WTC11 (cell line): ENCODE results near the gene TRPC4AP. TPM values are rescaled to one million over a fixed set of nuclear protein-coding genes. Genes with fewer than 3 reads are reported as not detected.

ENCODE experiments used
- ATAC-seq: fragments of 200-7000 bp; cut with Tn5 transposase; 2 replicates; pipeline ENCODE4 v1.10.0; 2021; ENCODE audit warnings: mild to moderate bottlenecking, moderate library complexity
- CTCF ChIA-PET: fragments of 300-600 bp; sonication (Branson Sonifier 250); formaldehyde crosslinking; loops from one replicate; lab custom pipeline; 2021; ENCODE audit warnings: antibody characterized with exemption; lab: Charles Lee
- POLR2A ChIA-PET: fragments of 350-600 bp; sonication (Branson Sonifier 250); formaldehyde crosslinking; loops from one replicate; lab custom pipeline; 2021; ENCODE audit warnings: antibody characterized with exemption; lab: Charles Lee
- DNase-seq: peaks from one replicate; pipeline ENCODE4 v3.0.0; 2021; ENCODE audit warnings: low spot score
- H3K27ac Mint-ChIP-seq: 2 replicates; pipeline ENCODE4 v1.8.0; 2021; ENCODE audit warnings: mixed read lengths
- H3K27me3 Mint-ChIP-seq: 2 replicates; pipeline ENCODE4 v1.8.0; 2021; ENCODE audit warnings: low read depth, mild to moderate bottlenecking, moderate library complexity, mixed read lengths
- H3K36me3 Mint-ChIP-seq: 2 replicates; pipeline ENCODE4 v1.8.0; 2021; ENCODE audit warnings: mixed read lengths
- H3K4me1 Mint-ChIP-seq: 2 replicates; pipeline ENCODE4 v1.8.0; 2022; ENCODE audit warnings: mixed read lengths
- H3K4me3 Mint-ChIP-seq: 2 replicates; pipeline ENCODE4 v1.8.0; 2021; ENCODE audit warnings: mild to moderate bottlenecking, moderate library complexity, mixed read lengths
- H3K9me3 Mint-ChIP-seq: 2 replicates; pipeline ENCODE4 v1.8.0; 2021; ENCODE audit warnings: mixed read lengths
- ATF1 ChIP-seq: sonication (generic); formaldehyde crosslinking; IDR thresholded peaks from 2 replicates; pipeline ENCODE4 v1.8.1; 2023; ENCODE audit warnings: mild to moderate bottlenecking, moderate library complexity, missing genetic modification reagents
- CBFB ChIP-seq: sonication (generic); formaldehyde crosslinking; IDR thresholded peaks from 2 replicates; pipeline ENCODE4 v1.8.1; 2022; ENCODE audit warnings: mild to moderate bottlenecking, low read depth, missing genetic modification reagents
- ESRRA ChIP-seq: sonication (generic); formaldehyde crosslinking; IDR thresholded peaks from 2 replicates; pipeline ENCODE4 v1.8.1; 2022; ENCODE audit warnings: mild to moderate bottlenecking, missing genetic modification reagents, borderline replicate concordance
- ETV6 ChIP-seq: sonication (generic); formaldehyde crosslinking; IDR thresholded peaks from 2 replicates; pipeline ENCODE4 v1.8.1; 2022; ENCODE audit warnings: mild to moderate bottlenecking, missing genetic modification reagents
- GRHL2 ChIP-seq: fragments of 250-450 bp; sonication (Bioruptor Pico); IDR thresholded peaks from 2 replicates; pipeline ENCODE4 v1.8.0; 2022; ENCODE audit warnings: mild to moderate bottlenecking, moderate library complexity; ENCODE audit not compliant: insufficient replicate concordance, severe bottlenecking
- HMGA2 ChIP-seq: fragments of 250-450 bp; sonication (Bioruptor Pico); IDR thresholded peaks from 2 replicates; pipeline ENCODE4 v1.4.0; 2021; ENCODE audit warnings: mild to moderate bottlenecking, moderate library complexity
- NFYB ChIP-seq: sonication (generic); formaldehyde crosslinking; conservative IDR thresholded peaks from 2 replicates; pipeline ENCODE4 v1.8.0; 2022; ENCODE audit warnings: low read depth, missing genetic modification reagents
- PRRX2 ChIP-seq: fragments of 250-450 bp; sonication (Bioruptor Pico); IDR thresholded peaks from 2 replicates; pipeline ENCODE4 v1.8.0; 2021; ENCODE audit warnings: mild to moderate bottlenecking
- ZNF232 ChIP-seq: sonication (generic); formaldehyde crosslinking; IDR thresholded peaks from 2 replicates; pipeline ENCODE4 v1.8.0; 2022; ENCODE audit warnings: mild to moderate bottlenecking, missing genetic modification reagents
- ZNF671 ChIP-seq: fragments of 250-450 bp; sonication (Bioruptor Pico); IDR thresholded peaks from 2 replicates; pipeline ENCODE4 v1.8.0; 2021; ENCODE audit warnings: mild to moderate bottlenecking
- total RNA-seq: library from RNA; stranded (reverse); gene quantifications from 3 replicates; pipeline ENCODE4 v1.2.3, GENCODE V29; 2021
- TF ChIP-seq, protein P1 (sequence below): fragments of 250-450 bp; sonication (Bioruptor Pico); IDR thresholded peaks from 2 replicates; pipeline ENCODE4 v1.8.0; 2021; ENCODE audit warnings: mild to moderate bottlenecking
- TF ChIP-seq, protein P2 (sequence below): fragments of 250-450 bp; sonication (Bioruptor Pico); IDR thresholded peaks from 2 replicates; pipeline ENCODE4 v1.9.0; 2021; ENCODE audit warnings: mild to moderate bottlenecking, borderline replicate concordance
- TF ChIP-seq, protein P3 (sequence below): fragments of 200-600 bp; IDR thresholded peaks from 2 replicates; pipeline ENCODE4 v1.8.0; 2022; ENCODE audit warnings: antibody characterized with exemption
- TF ChIP-seq, protein P4 (sequence below): sonication (generic); formaldehyde crosslinking; IDR thresholded peaks from 2 replicates; pipeline ENCODE4 v1.8.1; 2023; ENCODE audit warnings: mild to moderate bottlenecking, missing genetic modification reagents, moderate library complexity
- TF ChIP-seq, protein P5 (sequence below): sonication (generic); formaldehyde crosslinking; IDR thresholded peaks from 2 replicates; pipeline ENCODE4 v1.8.0; 2022; ENCODE audit warnings: mild to moderate bottlenecking, missing genetic modification reagents
- TF ChIP-seq, protein P6 (sequence below): sonication (generic); formaldehyde crosslinking; IDR thresholded peaks from 2 replicates; pipeline ENCODE4 v1.8.1; 2022; ENCODE audit warnings: mild to moderate bottlenecking, missing genetic modification reagents, moderate library complexity, borderline replicate concordance
- TF ChIP-seq, protein P7 (sequence below): fragments of 250-450 bp; sonication (Bioruptor Pico); conservative IDR thresholded peaks from 2 replicates; pipeline ENCODE4 v1.9.0; 2021; ENCODE audit warnings: mild to moderate bottlenecking
- TF ChIP-seq, protein P8 (sequence below): sonication (generic); formaldehyde crosslinking; conservative IDR thresholded peaks from 2 replicates; pipeline ENCODE4 v1.8.1; 2022; ENCODE audit warnings: mild to moderate bottlenecking, missing genetic modification reagents

TRPC4AP gene
- total RNA-seq, 1 experiment from 2014 or later, result 73.8 TPM

DNA sequence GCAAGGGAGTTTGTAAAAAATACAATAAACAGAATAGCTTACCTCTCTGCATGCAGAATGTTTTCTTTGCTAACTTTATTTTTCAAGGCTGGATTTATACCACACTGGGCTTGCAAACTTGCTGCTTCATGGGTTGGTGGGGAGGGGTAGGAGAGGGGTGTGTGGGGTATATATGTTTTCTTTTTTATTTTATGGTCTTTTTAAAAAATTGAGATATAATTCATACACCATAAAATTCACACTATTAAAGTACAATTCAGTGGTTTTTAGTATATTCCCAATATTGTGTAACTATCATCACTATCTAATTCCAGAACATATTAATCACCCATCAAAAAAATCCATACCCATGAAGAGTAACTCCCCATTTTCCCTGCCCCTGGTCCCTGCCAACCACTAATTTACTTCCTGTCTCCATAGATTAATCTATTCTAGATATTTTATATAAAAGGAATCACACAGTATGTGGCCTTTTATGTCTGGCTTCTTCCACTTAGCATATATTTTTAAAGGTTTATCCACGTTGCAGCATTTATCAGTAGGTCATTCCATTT, 14.3 kb upstream of the TRPC4AP start:
- no peaks in the 10 kb centered on the region for H3K36me3 Mint-ChIP-seq
- no peaks in the 10 kb centered on the region for H3K4me1 Mint-ChIP-seq
- DNase-seq (no peak), ATAC-seq (no peak)
- CTCF ChIA-PET, result interaction anchor here (1.6 kb wide), 1 partner anchor 10 kb away, joined by 6 read pairs; no protein-coding TSS in a partner anchor
- H3K27ac Mint-ChIP-seq, result no peak overlapping the region
- POLR2A ChIA-PET, result no interaction called here
- H3K9me3 Mint-ChIP-seq, result no peaks in the 10 kb centered on the region
- TF ChIP-seq GRHL2 (CRISPR knock-in tag) (no peak), ATF1 (CRISPR knock-in tag) (no peak), CBFB (CRISPR knock-in tag) (no peak), ZNF232 (CRISPR knock-in tag) (no peak), HMGA2 (CRISPR knock-in tag) (no peak), ZNF671 (CRISPR knock-in tag) (no peak), PRRX2 (CRISPR knock-in tag) (no peak), NFYB (CRISPR knock-in tag) (no peak), ETV6 (CRISPR knock-in tag) (no peak), ESRRA (CRISPR knock-in tag) (no peak)
- TF ChIP-seq, protein P1, sequence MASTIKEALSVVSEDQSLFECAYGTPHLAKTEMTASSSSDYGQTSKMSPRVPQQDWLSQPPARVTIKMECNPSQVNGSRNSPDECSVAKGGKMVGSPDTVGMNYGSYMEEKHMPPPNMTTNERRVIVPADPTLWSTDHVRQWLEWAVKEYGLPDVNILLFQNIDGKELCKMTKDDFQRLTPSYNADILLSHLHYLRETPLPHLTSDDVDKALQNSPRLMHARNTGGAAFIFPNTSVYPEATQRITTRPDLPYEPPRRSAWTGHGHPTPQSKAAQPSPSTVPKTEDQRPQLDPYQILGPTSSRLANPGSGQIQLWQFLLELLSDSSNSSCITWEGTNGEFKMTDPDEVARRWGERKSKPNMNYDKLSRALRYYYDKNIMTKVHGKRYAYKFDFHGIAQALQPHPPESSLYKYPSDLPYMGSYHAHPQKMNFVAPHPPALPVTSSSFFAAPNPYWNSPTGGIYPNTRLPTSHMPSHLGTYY (CRISPR knock-in tag), result no peak
- TF ChIP-seq, protein P2, sequence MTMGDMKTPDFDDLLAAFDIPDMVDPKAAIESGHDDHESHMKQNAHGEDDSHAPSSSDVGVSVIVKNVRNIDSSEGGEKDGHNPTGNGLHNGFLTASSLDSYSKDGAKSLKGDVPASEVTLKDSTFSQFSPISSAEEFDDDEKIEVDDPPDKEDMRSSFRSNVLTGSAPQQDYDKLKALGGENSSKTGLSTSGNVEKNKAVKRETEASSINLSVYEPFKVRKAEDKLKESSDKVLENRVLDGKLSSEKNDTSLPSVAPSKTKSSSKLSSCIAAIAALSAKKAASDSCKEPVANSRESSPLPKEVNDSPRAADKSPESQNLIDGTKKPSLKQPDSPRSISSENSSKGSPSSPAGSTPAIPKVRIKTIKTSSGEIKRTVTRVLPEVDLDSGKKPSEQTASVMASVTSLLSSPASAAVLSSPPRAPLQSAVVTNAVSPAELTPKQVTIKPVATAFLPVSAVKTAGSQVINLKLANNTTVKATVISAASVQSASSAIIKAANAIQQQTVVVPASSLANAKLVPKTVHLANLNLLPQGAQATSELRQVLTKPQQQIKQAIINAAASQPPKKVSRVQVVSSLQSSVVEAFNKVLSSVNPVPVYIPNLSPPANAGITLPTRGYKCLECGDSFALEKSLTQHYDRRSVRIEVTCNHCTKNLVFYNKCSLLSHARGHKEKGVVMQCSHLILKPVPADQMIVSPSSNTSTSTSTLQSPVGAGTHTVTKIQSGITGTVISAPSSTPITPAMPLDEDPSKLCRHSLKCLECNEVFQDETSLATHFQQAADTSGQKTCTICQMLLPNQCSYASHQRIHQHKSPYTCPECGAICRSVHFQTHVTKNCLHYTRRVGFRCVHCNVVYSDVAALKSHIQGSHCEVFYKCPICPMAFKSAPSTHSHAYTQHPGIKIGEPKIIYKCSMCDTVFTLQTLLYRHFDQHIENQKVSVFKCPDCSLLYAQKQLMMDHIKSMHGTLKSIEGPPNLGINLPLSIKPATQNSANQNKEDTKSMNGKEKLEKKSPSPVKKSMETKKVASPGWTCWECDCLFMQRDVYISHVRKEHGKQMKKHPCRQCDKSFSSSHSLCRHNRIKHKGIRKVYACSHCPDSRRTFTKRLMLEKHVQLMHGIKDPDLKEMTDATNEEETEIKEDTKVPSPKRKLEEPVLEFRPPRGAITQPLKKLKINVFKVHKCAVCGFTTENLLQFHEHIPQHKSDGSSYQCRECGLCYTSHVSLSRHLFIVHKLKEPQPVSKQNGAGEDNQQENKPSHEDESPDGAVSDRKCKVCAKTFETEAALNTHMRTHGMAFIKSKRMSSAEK (CRISPR knock-in tag), result no peak
- TF ChIP-seq, protein P3, sequence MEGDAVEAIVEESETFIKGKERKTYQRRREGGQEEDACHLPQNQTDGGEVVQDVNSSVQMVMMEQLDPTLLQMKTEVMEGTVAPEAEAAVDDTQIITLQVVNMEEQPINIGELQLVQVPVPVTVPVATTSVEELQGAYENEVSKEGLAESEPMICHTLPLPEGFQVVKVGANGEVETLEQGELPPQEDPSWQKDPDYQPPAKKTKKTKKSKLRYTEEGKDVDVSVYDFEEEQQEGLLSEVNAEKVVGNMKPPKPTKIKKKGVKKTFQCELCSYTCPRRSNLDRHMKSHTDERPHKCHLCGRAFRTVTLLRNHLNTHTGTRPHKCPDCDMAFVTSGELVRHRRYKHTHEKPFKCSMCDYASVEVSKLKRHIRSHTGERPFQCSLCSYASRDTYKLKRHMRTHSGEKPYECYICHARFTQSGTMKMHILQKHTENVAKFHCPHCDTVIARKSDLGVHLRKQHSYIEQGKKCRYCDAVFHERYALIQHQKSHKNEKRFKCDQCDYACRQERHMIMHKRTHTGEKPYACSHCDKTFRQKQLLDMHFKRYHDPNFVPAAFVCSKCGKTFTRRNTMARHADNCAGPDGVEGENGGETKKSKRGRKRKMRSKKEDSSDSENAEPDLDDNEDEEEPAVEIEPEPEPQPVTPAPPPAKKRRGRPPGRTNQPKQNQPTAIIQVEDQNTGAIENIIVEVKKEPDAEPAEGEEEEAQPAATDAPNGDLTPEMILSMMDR, result no peak
- TF ChIP-seq, protein P4, sequence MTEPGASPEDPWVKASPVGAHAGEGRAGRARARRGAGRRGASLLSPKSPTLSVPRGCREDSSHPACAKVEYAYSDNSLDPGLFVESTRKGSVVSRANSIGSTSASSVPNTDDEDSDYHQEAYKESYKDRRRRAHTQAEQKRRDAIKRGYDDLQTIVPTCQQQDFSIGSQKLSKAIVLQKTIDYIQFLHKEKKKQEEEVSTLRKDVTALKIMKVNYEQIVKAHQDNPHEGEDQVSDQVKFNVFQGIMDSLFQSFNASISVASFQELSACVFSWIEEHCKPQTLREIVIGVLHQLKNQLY (CRISPR knock-in tag), result no peak
- TF ChIP-seq, protein P5, sequence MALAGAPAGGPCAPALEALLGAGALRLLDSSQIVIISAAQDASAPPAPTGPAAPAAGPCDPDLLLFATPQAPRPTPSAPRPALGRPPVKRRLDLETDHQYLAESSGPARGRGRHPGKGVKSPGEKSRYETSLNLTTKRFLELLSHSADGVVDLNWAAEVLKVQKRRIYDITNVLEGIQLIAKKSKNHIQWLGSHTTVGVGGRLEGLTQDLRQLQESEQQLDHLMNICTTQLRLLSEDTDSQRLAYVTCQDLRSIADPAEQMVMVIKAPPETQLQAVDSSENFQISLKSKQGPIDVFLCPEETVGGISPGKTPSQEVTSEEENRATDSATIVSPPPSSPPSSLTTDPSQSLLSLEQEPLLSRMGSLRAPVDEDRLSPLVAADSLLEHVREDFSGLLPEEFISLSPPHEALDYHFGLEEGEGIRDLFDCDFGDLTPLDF (CRISPR knock-in tag), result no peak
- TF ChIP-seq, protein P6, sequence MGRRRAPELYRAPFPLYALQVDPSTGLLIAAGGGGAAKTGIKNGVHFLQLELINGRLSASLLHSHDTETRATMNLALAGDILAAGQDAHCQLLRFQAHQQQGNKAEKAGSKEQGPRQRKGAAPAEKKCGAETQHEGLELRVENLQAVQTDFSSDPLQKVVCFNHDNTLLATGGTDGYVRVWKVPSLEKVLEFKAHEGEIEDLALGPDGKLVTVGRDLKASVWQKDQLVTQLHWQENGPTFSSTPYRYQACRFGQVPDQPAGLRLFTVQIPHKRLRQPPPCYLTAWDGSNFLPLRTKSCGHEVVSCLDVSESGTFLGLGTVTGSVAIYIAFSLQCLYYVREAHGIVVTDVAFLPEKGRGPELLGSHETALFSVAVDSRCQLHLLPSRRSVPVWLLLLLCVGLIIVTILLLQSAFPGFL (CRISPR knock-in tag), result no peak
- TF ChIP-seq, protein P7, sequence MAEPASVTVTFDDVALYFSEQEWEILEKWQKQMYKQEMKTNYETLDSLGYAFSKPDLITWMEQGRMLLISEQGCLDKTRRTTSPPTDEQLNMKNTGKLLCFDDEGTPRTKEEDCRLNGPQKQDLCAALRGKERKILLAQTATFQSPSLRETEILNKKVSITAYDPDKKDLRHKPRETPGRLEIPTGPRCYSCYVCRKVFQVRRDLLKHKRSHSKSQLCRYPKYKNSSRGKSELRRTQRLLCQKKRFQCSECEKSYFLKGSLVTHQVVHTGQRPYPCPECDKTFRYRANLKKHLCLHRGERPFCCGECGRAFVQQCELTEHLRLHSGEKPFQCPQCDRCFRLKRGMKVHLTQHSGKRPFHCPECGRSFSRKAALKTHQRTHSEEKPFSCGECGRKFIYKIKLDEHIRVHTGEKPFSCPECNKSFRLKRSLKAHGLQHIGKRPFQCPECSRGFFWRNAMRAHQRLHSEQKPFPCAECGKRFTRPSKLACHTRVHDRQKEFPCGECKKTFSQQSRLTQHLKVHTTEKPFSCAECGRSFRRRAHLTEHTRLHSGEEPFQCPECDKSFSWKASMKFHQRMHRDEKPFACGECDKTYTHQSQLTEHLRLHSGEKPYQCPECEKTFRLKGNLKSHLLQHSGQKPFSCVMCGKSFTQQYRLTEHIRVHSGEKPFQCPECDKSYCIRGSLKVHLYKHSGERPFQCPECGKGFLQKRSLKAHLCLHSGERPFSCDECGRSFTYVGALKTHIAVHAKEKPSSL (CRISPR knock-in tag), result no peak
- TF ChIP-seq, protein P8, sequence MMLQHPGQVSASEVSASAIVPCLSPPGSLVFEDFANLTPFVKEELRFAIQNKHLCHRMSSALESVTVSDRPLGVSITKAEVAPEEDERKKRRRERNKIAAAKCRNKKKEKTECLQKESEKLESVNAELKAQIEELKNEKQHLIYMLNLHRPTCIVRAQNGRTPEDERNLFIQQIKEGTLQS (CRISPR knock-in tag), result no peak
- H3K27me3 Mint-ChIP-seq, result no peaks in the 10 kb centered on the region
- H3K4me3 Mint-ChIP-seq, result no peak overlapping the region
